GM12873 (cell line): ENCODE data around the gene CLEC16A.

ENCODE experiments used
- CTCF ChIP-seq: IDR thresholded peaks from 2 replicates; pipeline ENCODE4 v1.5.1; 2012; ENCODE audit warnings: low read depth, mild to moderate bottlenecking, moderate library complexity, low read length, control low read depth; ENCODE audit not compliant: insufficient read depth; ENCODE audit errors: missing control alignments

Gene CLEC16A

DNA sequence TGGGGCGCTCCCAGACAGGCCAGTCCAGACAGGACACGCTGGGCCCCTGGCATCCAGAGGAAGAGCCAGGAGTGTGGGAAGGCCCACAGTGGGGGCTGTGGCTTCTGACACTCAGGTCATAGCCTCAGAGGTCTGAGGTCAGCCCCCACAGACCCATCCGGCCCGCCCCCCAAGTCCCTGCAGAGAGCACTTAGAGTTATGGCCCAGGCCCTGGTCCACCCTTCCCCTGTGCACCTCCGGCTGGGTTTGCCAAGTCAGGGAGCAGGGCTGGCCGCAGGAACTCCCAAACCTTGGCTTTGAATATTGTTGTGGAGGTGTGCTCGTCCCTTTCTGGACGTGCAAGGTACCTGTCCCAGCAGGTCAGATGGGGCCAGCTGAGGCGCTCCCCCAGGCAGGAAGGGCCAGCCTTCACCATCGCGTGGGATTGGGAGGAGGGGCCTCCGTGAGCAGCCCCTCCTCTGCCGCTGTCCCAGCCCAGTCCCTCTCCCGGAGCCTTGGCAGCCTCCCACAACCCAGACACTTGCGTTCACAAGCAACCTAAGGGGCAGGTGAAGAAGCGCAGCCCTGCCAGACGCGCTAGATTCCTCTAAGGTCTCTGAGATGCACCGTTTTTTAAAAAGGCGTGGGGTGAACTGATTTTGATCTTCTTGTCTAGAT lies 237.0 kb downstream of the CLEC16A start:
- TF ChIP-seq CTCF = no peak

DNA sequence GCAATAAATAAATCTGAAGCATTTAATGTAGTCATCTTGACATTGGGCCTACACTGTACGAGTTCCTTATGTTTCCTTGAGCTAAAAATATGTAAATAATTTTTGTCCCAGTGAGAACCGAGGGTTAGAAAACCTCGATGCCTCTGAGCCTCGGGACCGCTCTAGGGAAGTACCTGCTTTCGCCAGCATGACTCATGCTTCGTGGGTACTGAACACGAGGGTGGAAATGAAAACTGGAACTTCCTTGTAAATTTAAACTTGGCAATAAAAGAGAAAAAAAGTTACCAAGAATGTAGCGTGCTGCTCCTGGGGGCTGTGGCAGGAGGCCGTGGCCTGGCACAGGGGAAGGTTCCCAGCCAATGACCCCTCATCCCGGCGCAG lies 237.5 kb downstream of the CLEC16A start:
- TF ChIP-seq CTCF = no peak

DNA sequence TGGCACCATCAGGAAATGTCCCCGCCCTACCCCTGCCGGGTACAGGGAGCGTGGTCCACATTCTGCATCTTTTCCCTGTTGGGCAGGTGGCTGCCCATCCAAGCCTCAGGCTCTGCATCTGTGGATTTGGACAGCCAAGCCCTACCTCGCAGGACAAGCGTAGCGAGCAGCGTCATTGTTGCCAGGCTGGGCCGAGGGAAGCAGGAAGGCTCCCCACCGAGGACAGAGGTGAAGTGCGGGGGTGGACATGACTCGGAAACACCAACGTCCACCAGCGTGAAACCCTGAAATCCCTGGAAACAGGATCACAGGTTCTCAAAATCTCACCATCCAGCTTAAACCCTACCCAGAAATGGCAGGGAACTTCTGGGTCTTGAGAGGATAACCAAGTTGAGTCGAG lies 238.0 kb downstream of the CLEC16A start:
- TF ChIP-seq CTCF = no peak

GRCh38 chr16:11183035-11183812 lies 238.9 kb downstream of the CLEC16A start:
- peak; percentile 9 for TF ChIP-seq CTCF

DNA sequence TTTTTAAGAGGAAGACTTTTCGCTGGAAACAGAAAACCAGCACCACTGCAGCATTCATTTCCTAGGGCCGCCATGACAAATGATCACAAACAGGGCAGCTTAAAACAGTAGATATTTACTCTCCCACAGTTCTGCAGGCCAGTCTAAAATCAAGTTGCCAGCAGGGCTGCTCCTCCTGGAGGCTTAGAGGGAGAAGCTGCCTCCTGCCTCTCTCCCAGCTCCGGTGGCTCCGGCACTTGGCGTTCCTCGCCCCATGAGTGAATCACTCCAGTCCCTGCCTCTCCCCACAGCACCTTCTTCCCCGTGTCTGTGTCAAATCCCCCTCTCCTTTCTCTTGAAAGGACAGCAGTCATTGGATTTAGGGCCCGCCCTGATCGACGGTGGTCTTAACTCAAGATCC lies 239.6 kb downstream of the CLEC16A start:
- no peak for TF ChIP-seq CTCF

DNA sequence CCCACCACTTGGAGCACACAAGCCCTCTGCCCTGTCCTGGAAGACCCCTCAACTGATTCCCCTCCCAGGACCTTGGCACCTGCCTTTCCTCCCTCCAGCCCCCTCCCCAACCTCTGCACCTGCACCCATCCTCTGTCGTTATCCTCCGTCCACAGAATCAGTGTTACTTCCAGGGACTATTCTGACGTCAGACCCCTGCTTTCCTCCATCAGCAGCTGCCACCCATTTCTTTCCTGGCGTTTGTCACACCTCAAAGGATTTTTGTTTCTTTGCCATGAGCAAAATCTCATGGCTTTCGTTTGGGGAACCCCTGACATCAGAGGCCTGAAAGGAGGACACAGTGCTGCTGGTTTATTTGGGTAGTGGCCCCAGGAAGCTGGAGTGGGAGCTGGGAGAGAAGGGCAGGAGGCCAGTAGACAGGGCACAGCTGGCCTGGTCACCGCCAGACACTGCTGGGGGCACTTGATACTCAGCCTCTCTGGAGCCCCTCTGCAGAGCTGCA lies 243.2 kb downstream of the CLEC16A start:
- TF ChIP-seq CTCF = no peak
